Measurements from ENCODE around the gene TSPAN18.

DNA sequence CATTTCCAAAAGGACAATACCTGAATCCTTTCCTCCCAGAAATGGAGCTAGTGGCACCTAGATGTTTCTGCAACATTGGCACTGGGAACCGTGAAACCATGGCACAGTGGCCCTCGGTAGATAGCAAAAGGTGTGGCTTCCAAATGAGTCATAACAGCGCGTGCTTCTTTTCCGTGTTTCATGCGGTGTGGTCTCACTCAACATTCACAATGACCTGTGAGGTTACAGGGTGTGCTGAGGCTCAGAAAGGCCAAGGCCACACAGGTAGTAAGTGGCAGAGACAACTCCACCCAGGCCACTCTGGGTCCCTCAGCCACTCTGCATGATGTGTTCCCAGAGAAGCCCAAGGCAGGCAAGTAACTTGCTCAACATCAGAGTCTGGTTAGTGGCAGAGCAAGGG lies 156.5 kb downstream of the TSPAN18 start:
- TF ChIP-seq POLR2A (IDR thresholded peaks at IDR 0.05) (no peak), CTCF (IDR thresholded peaks at IDR 0.05) (no peak), POLR2AphosphoS5 (IDR thresholded peaks at IDR 0.05) (no peak), EP300 (IDR thresholded peaks at IDR 0.05; ENCODE audit: low read depth) (no peak)

Measured in transverse colon (tissue), 4 donors.